CD4-positive, CD25-positive, alpha-beta regulatory T cell (primary cell): Measurements from ENCODE around the gene POU3F1. TPM values are rescaled to one million over a fixed set of nuclear protein-coding genes. Genes with fewer than 3 reads are reported as not detected.

ENCODE experiments used
- ATAC-seq, 2 donors: fragments of 150-1000 bp; cut with Tn5 transposase; one replicate each; pipeline ENCODE4 v1.10.0; 2021; ENCODE audit warnings: low read depth in 2 of 2, moderate number of reproducible peaks in 2 of 2, moderate library complexity in 1 of 2
- DNase-seq, 3 donors: peaks; one replicate each; pipeline versions ENCODE4 v3.0.0 to v3.0.0-alpha.2; 2012 to 2022; ENCODE audit warnings: mixed read lengths in 1 of 3
- H3K27ac ChIP-seq: one replicate; pipeline ENCODE4 v1.7.0; 2013; ENCODE audit warnings: mild to moderate bottlenecking, low read length; ENCODE audit not compliant: insufficient read depth, poor library complexity, severe bottlenecking
- H3K27me3 ChIP-seq: one replicate; pipeline ENCODE4 v1.7.0; 2013; ENCODE audit warnings: low read length; ENCODE audit not compliant: control insufficient read depth, insufficient read depth
- H3K36me3 ChIP-seq: one replicate; pipeline ENCODE4 v1.7.0; 2013; ENCODE audit warnings: mild to moderate bottlenecking, low read length, moderate library complexity; ENCODE audit not compliant: control insufficient read depth, insufficient read depth
- H3K4me1 ChIP-seq: 2 replicates; pipeline ENCODE4 v1.7.0; 2013; ENCODE audit warnings: mild to moderate bottlenecking, low read length; ENCODE audit not compliant: insufficient read depth, control insufficient read depth, poor library complexity, severe bottlenecking
- H3K4me3 ChIP-seq: one replicate; pipeline ENCODE4 v1.7.0; 2013; ENCODE audit warnings: low read depth, mild to moderate bottlenecking, low read length, moderate library complexity
- H3K9me3 ChIP-seq, 2 experiments: 1 replicate in 1 of 2; 2 replicates in 1 of 2; pipeline ENCODE4 v1.7.0; 2013; ENCODE audit warnings: low read length in 2 of 2, mild to moderate bottlenecking in 1 of 2, moderate library complexity in 1 of 2; ENCODE audit not compliant: control insufficient read depth in 2 of 2
- H3K27ac Mint-ChIP-seq, 3 donors: one replicate each; pipeline ENCODE4 v1.8.0; 2020 to 2022; ENCODE audit warnings: mild to moderate bottlenecking in 3 of 3, mixed read lengths in 3 of 3, moderate library complexity in 2 of 3
- H3K27me3 Mint-ChIP-seq: one replicate; pipeline ENCODE4 v1.8.0; 2022; ENCODE audit warnings: mild to moderate bottlenecking, mixed read lengths
- H3K36me3 Mint-ChIP-seq: one replicate; pipeline ENCODE4 v1.8.0; 2020; ENCODE audit warnings: mixed read lengths
- H3K4me1 Mint-ChIP-seq, 4 donors: one replicate each; pipeline ENCODE4 v1.8.0; 2020 to 2022; ENCODE audit warnings: mixed read lengths in 4 of 4, mild to moderate bottlenecking in 1 of 4
- H3K4me3 Mint-ChIP-seq, 4 donors: one replicate each; pipeline ENCODE4 v1.8.0; 2020 to 2022; ENCODE audit warnings: mild to moderate bottlenecking in 4 of 4, mixed read lengths in 4 of 4, moderate library complexity in 3 of 4
- H3K9me3 Mint-ChIP-seq, 7 donors: one replicate each; pipeline ENCODE4 v1.8.0; 2020 to 2022; ENCODE audit warnings: mixed read lengths in 7 of 7, mild to moderate bottlenecking in 3 of 7, moderate library complexity in 2 of 7
- polyA plus RNA-seq, 4 donors: library from polyadenylated mRNA; unstranded; fragments of 300-500 nt; fragmentation: Illumina TruSeq; gene quantifications; one replicate each; pipeline ENCODE4 v1.2.3, GENCODE V29; 2021
- total RNA-seq: library from RNA; stranded (reverse); gene quantifications from one replicate; pipeline ENCODE4 v1.2.3, GENCODE V29; 2022

The POU3F1 gene
- total and polyA plus RNA-seq, 5 donors from 2014 or later = 0.11 to 1.7 (median 0.36) TPM

- Mint-ChIP-seq H3K27ac (no peak overlapping the region), H3K4me1 (peaks cover 6 to 15% (median 13%) of the 10 kb centered on the region in 4 donors), H3K9me3 (no peaks in the 10 kb centered on the region), H3K36me3 (peaks cover 40% of the 10 kb centered on the region), H3K4me3 (peak overlapping the region in 1 of 4 donors; percentile 10), H3K27me3 (no peaks in the 10 kb centered on the region)
- no peak overlapping the region for H3K4me3 ChIP-seq
- no peaks in the 10 kb centered on the region for H3K27me3 ChIP-seq
- H3K27ac ChIP-seq = no peak overlapping the region
- H3K4me1 ChIP-seq = no peaks in the 10 kb centered on the region
- ATAC-seq (no peak), DNase-seq (no peak)
- peaks cover 83% of the 10 kb centered on the region for H3K36me3 ChIP-seq
- no peaks in the 10 kb centered on the region for H3K9me3 ChIP-seq
These were observed 26.2 kb downstream of the POU3F1 start for GRCh38 chr1:38020396-38020795.

- no peak overlapping the region for H3K4me3 ChIP-seq
- H3K27me3 ChIP-seq = no peaks in the 10 kb centered on the region
- Mint-ChIP-seq H3K27me3 (no peaks in the 10 kb centered on the region), H3K4me3 (peak overlapping the region in 2 of 4 donors; percentile 7 to 69), H3K27ac (peak overlapping the region in 1 of 3 donors; percentile 89), H3K4me1 (peaks cover 6 to 23% (median 21%) of the 10 kb centered on the region in 4 donors), H3K9me3 (no peaks in the 10 kb centered on the region), H3K36me3 (peaks cover 39% of the 10 kb centered on the region)
- H3K36me3 ChIP-seq = peaks cover 73% of the 10 kb centered on the region
- DNase-seq (peak in 2 of 3 donors; percentile 54 to 60), ATAC-seq (peak; percentile 37 to 77)
- peaks cover 8% of the 10 kb centered on the region for H3K4me1 ChIP-seq
- no peak overlapping the region for H3K27ac ChIP-seq
- H3K9me3 ChIP-seq = no peaks in the 10 kb centered on the region
These were observed 27.7 kb downstream of the POU3F1 start for GRCh38 chr1:38018864-38019343.

- H3K36me3 Mint-ChIP-seq = peaks cover 25% of the 10 kb centered on the region
- H3K27me3 ChIP-seq = no peaks in the 10 kb centered on the region
- H3K4me1 Mint-ChIP-seq = peaks cover 18 to 48% (median 40%) of the 10 kb centered on the region in 4 donors
- DNase-seq (no peak), ATAC-seq (no peak)
- H3K27me3 Mint-ChIP-seq = no peaks in the 10 kb centered on the region
- H3K4me1 ChIP-seq = peaks cover 19% of the 10 kb centered on the region
- peak overlapping the region in 2 of 3 donors; percentile 26 to 55 for H3K27ac Mint-ChIP-seq
- no peaks in the 10 kb centered on the region for H3K9me3 ChIP-seq
- peaks cover 48% of the 10 kb centered on the region for H3K36me3 ChIP-seq
- no peak overlapping the region for H3K27ac ChIP-seq
- H3K4me3 ChIP-seq = no peak overlapping the region
- peak overlapping the region in 1 of 4 donors; percentile 7 for H3K4me3 Mint-ChIP-seq
- no peaks in the 10 kb centered on the region for H3K9me3 Mint-ChIP-seq
These were observed 30.4 kb downstream of the POU3F1 start for GRCh38 chr1:38015978-38016725.

GRCh38 chr1:38014724-38015424, 31.7 kb downstream of the POU3F1 start:
- peaks cover 19% of the 10 kb centered on the region for H3K4me1 ChIP-seq
- no peak overlapping the region for H3K4me3 ChIP-seq
- no peak overlapping the region for H3K27ac ChIP-seq
- no peaks in the 10 kb centered on the region for H3K27me3 ChIP-seq
- Mint-ChIP-seq H3K27ac (peak overlapping the region in 1 of 3 donors; percentile 49), H3K4me3 (peak overlapping the region; percentile 29 to 81 (median 60)), H3K27me3 (no peaks in the 10 kb centered on the region), H3K4me1 (peaks cover 18 to 61% (median 44%) of the 10 kb centered on the region in 4 donors), H3K9me3 (no peaks in the 10 kb centered on the region), H3K36me3 (peaks cover 20% of the 10 kb centered on the region)
- DNase-seq = no peak
- peaks cover 38% of the 10 kb centered on the region for H3K36me3 ChIP-seq
- H3K9me3 ChIP-seq = no peaks in the 10 kb centered on the region
- ATAC-seq = no peak

GRCh38 chr1:38014171-38014570, 32.4 kb downstream of the POU3F1 start:
- Mint-ChIP-seq H3K36me3 (peaks cover 20% of the 10 kb centered on the region), H3K4me3 (peak overlapping the region in 3 of 4 donors; percentile 8 to 97 (median 48)), H3K4me1 (peaks cover 18 to 68% (median 47%) of the 10 kb centered on the region in 4 donors), H3K27me3 (no peaks in the 10 kb centered on the region), H3K27ac (peak overlapping the region; percentile 52 to 99 (median 99)), H3K9me3 (no peaks in the 10 kb centered on the region)
- H3K36me3 ChIP-seq = peaks cover 33% of the 10 kb centered on the region
- H3K4me3 ChIP-seq = no peak overlapping the region
- H3K9me3 ChIP-seq = no peaks in the 10 kb centered on the region
- H3K27ac ChIP-seq = no peak overlapping the region
- peaks cover 23% of the 10 kb centered on the region for H3K4me1 ChIP-seq
- H3K27me3 ChIP-seq = no peaks in the 10 kb centered on the region
- no peak for ATAC-seq
- DNase-seq = no peak

- Mint-ChIP-seq H3K4me1 (peaks cover 12 to 67% (median 47%) of the 10 kb centered on the region in 4 donors), H3K9me3 (no peaks in the 10 kb centered on the region), H3K4me3 (peak overlapping the region; percentile 97 to 98 (median 98)), H3K27ac (peak overlapping the region; percentile 27 to 99 (median 99)), H3K27me3 (no peaks in the 10 kb centered on the region), H3K36me3 (peaks cover 11% of the 10 kb centered on the region)
- peaks cover 27% of the 10 kb centered on the region for H3K4me1 ChIP-seq
- ATAC-seq (no peak), DNase-seq (no peak)
- peaks cover 29% of the 10 kb centered on the region for H3K36me3 ChIP-seq
- H3K4me3 ChIP-seq = peak overlapping the region; percentile 91
- H3K27me3 ChIP-seq = no peaks in the 10 kb centered on the region
- peak overlapping the region; percentile 87 for H3K27ac ChIP-seq
- no peaks in the 10 kb centered on the region for H3K9me3 ChIP-seq
These were observed 33.4 kb downstream of the POU3F1 start for GRCh38 chr1:38013227-38013622.

- peaks cover 9% of the 10 kb centered on the region for H3K36me3 Mint-ChIP-seq
These were observed 34.0 kb downstream of the POU3F1 start, which contains the start of gene UTP11 for GRCh38 chr1:38012363-38013226. TSS of gene UTP11 (plus strand) at chr1:38012734. CDS start at chr1:38012803, 69 bp downstream.

More at GRCh38 chr1:38012363-38013226, 34.0 kb downstream of the POU3F1 start, which contains the start of gene UTP11:
- no peaks in the 10 kb centered on the region for H3K9me3 Mint-ChIP-seq
- H3K9me3 ChIP-seq = no peaks in the 10 kb centered on the region
- H3K4me3 ChIP-seq = peak within 1 kb of the TSS; percentile 91
- no peaks in the 10 kb centered on the region for H3K27me3 Mint-ChIP-seq
- peaks cover 22% of the 10 kb centered on the region for H3K36me3 ChIP-seq
- DNase-seq = peak; percentile 88 to 98 (median 94)
- peak within 1 kb of the TSS; percentile 87 for H3K27ac ChIP-seq
- peak within 1 kb of the TSS; percentile 91 to 99 (median 99) for H3K27ac Mint-ChIP-seq
- peak within 1 kb of the TSS; percentile 97 to 98 (median 98) for H3K4me3 Mint-ChIP-seq
- peak; percentile 91 to 93 for ATAC-seq
- H3K27me3 ChIP-seq = no peaks in the 10 kb centered on the region
- peaks cover 27% of the 10 kb centered on the region for H3K4me1 ChIP-seq
- H3K4me1 Mint-ChIP-seq = peaks cover 12 to 67% (median 47%) of the 10 kb centered on the region in 4 donors
